GM23248 (cell line): ENCODE measurements around the gene HRH1. TPM values are rescaled to one million over a fixed set of nuclear protein-coding genes. Genes with fewer than 3 reads are reported as not detected.

ENCODE experiments used
- DNase-seq: peaks from one replicate; pipeline ENCODE4 v3.0.0-alpha.2; 2015
- H2AFZ ChIP-seq: fragments of 200-600 bp; sonication (generic); 2 replicates; pipeline ENCODE4 v1.6.1; 2016; ENCODE audit warnings: antibody characterized with exemption
- H3F3A ChIP-seq: fragments of 200-600 bp; sonication (generic); 2 replicates; pipeline ENCODE4 v1.6.1; 2016; ENCODE audit warnings: mild to moderate bottlenecking, antibody characterized with exemption, mixed run types; ENCODE audit not compliant: insufficient read depth
- H3K27ac ChIP-seq: fragments of 200-600 bp; sonication (generic); 2 replicates; pipeline ENCODE4 v1.5.1; 2016; ENCODE audit warnings: mild to moderate bottlenecking
- H3K27me3 ChIP-seq: fragments of 200-600 bp; sonication (generic); replicated peaks from 2 replicates; pipeline ENCODE4 v1.6.1; 2016; ENCODE audit warnings: mild to moderate bottlenecking; ENCODE audit not compliant: insufficient read depth
- H3K36me3 ChIP-seq: fragments of 200-600 bp; sonication (generic); 2 replicates; pipeline ENCODE4 v1.6.1; 2016; ENCODE audit warnings: low read depth, mild to moderate bottlenecking
- H3K4me1 ChIP-seq: fragments of 200-600 bp; sonication (generic); 2 replicates; pipeline ENCODE4 v1.6.1; 2016; ENCODE audit warnings: mild to moderate bottlenecking; ENCODE audit not compliant: insufficient read depth
- H3K4me2 ChIP-seq: fragments of 200-600 bp; sonication (generic); one replicate; pipeline ENCODE4 v1.6.1; 2016; ENCODE audit warnings: mild to moderate bottlenecking; ENCODE audit not compliant: unreplicated experiment
- H3K4me3 ChIP-seq: fragments of 200-600 bp; sonication (generic); 2 replicates; pipeline ENCODE4 v1.5.1; 2016; ENCODE audit warnings: mild to moderate bottlenecking
- H3K79me2 ChIP-seq: fragments of 200-600 bp; sonication (generic); 2 replicates; pipeline ENCODE4 v1.6.1; 2016; ENCODE audit warnings: mild to moderate bottlenecking; ENCODE audit not compliant: insufficient read depth
- H3K9ac ChIP-seq: fragments of 200-600 bp; sonication (generic); 2 replicates; pipeline ENCODE4 v1.6.1; 2016; ENCODE audit warnings: mild to moderate bottlenecking
- H3K9me2 ChIP-seq: fragments of 200-600 bp; sonication (generic); 2 replicates; pipeline ENCODE4 v1.6.1; 2016; ENCODE audit warnings: mixed run types, mild to moderate bottlenecking, moderate library complexity; ENCODE audit not compliant: insufficient read depth
- H3K9me3 ChIP-seq: fragments of 200-600 bp; sonication (generic); one replicate; pipeline ENCODE4 v1.6.1; 2017; ENCODE audit warnings: low read depth
- H4K20me1 ChIP-seq: fragments of 200-600 bp; sonication (generic); 2 replicates; pipeline ENCODE4 v1.6.0; 2016; ENCODE audit not compliant: insufficient read depth
- EZH2 ChIP-seq: fragments of 200-600 bp; sonication (generic); IDR thresholded peaks from 2 replicates; pipeline ENCODE4 v1.6.1; 2018; ENCODE audit warnings: antibody characterized with exemption, mild to moderate bottlenecking; ENCODE audit not compliant: insufficient read depth, poor library complexity, severe bottlenecking
- EZH2phosphoT487 ChIP-seq: fragments of 200-600 bp; sonication (generic); IDR thresholded peaks from 2 replicates; pipeline ENCODE4 v1.6.1; 2018; ENCODE audit warnings: antibody characterized with exemption, moderate library complexity, mild to moderate bottlenecking, low read depth; ENCODE audit not compliant: insufficient read depth
- WGBS, 2 experiments: methylation state at CpG; one replicate each; pipeline ENCODE4 v1.1.6; 2015 to 2017; ENCODE audit warnings: low lambda C conversion rate in 2 of 2, low coverage in 1 of 2; ENCODE audit errors: missing lambda C conversion rate in 2 of 2; 5-methylcytosine and 5-hydroxymethylcytosine counted together
- in situ Hi-C: fragments of 300-500 bp; cut with MboI; formaldehyde crosslinking; loops from 2 replicates; pipeline ENCODE4 v1.15.0; 2020
- polyA plus RNA-seq: library from polyadenylated mRNA; unstranded; fragments of >200 nt; fragmentation: Nextera tagmentation; extraction: Ambion mirVana; gene quantifications from 2 replicates; pipeline ENCODE4 v1.2.1, GENCODE V29; 2016
- total RNA-seq: library from RNA; depleted of rRNA; stranded (reverse); fragments of >200 nt; shearing (Covaris generic); gene quantifications from 2 replicates; pipeline ENCODE4 v1.2.3, GENCODE V29; 2014

The HRH1 gene
- total and polyA plus RNA-seq, 2 experiments from 2014 or later = 7.1 to 9.0 TPM

DNA sequence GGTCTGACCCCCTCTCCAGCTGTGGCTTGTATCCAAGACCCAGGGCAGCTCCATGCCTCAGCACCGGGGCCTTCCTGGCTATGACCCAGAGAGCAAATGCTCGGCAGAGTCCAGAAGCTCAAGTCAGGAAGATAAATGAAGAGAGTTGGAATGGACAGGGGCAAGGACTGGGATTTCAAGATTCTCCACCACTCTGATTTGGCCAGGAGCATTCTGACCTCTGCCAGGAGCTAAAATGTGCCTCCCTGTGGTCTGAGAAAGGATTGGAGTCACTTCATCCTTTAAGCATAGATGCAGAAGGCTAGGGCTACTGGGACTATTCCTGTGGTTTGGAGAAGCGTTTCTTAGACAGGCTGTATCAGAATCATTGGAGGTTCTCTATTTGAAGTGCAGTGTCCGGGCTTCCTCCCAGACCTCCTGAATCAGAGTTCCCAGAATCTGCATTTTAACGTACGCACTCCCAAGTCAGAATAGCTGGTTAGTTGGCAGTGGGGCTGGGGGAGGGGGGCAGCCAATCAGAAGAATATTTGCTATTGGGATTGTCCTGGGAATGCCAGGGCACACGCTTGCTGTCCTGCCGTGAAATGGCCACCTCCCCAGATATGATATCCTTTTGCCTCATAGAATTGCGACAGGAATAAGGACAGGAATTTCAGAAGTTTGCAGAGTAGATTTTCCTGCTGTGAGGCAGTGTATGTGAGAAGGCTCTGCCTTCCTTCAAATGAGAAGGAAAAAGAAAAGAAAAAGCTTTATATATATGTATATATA, 57.4 kb downstream of the HRH1 start:
- Histone ChIP-seq H3K27ac (peak overlapping the region; percentile 81), H3K27me3 (no peaks in the 10 kb centered on the region), H3K4me3 (peak overlapping the region; percentile 54), H3K9ac (peak overlapping the region; percentile 62), H3K36me3 (no peaks in the 10 kb centered on the region), H3K9me3 (no peaks in the 10 kb centered on the region), H3K4me2 (peak overlapping the region; percentile 72), H3F3A (peaks cover 31% of the 10 kb centered on the region), H3K4me1 (peaks cover 35% of the 10 kb centered on the region), H2AFZ (no peak overlapping the region), H3K9me2 (no peaks in the 10 kb centered on the region), H4K20me1 (no peaks in the 10 kb centered on the region), H3K79me2 (peaks cover 82% of the 10 kb centered on the region)
- peak; percentile 74 for DNase-seq
- TF ChIP-seq EZH2phosphoT487 (no peak), EZH2 (no peak)
- 16 to 18% methylated on average over 9 of the region's 9 CpGs for WGBS, 2 experiments
- in situ Hi-C loops = no loop called here

DNA sequence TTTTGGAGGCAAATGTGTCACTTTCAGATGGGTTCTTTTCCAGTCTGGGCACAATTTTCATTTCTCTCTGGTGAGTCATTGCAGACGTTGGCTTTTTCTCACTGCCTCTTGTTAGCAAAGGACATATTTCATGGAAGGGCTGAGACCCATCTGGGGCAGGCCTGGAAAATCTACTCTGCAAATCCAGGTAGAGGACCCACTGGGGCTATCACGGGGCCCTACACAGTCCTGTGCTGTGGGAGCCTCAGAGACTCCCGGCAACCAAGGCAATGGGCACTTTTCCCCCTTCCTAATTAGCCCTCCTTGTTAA, 58.0 kb downstream of the HRH1 start:
- H3K36me3 ChIP-seq = no peaks in the 10 kb centered on the region
- H3K4me3 ChIP-seq = peak overlapping the region; percentile 54; the same call in 1 of the 2 replicates
- H3K27me3 ChIP-seq = no peaks in the 10 kb centered on the region
- H3K79me2 ChIP-seq = peaks cover 82% of the 10 kb centered on the region
- TF ChIP-seq EZH2 (no peak), EZH2phosphoT487 (no peak)
- peak overlapping the region; percentile 81 for H3K27ac ChIP-seq
- WGBS, 2 experiments = 12% methylated on average over 3 of the region's 3 CpGs
- H4K20me1 ChIP-seq = no peaks in the 10 kb centered on the region
- peak overlapping the region; percentile 62 for H3K9ac ChIP-seq
- no peak overlapping the region for H2AFZ ChIP-seq
- DNase-seq = peak; percentile 81
- H3K4me1 ChIP-seq = peaks cover 35% of the 10 kb centered on the region
- no peaks in the 10 kb centered on the region for H3K9me3 ChIP-seq
- in situ Hi-C loops = no loop called here
- H3K4me2 ChIP-seq = peak overlapping the region; percentile 72
- H3K9me2 ChIP-seq = no peaks in the 10 kb centered on the region
- peaks cover 31% of the 10 kb centered on the region for H3F3A ChIP-seq

DNA sequence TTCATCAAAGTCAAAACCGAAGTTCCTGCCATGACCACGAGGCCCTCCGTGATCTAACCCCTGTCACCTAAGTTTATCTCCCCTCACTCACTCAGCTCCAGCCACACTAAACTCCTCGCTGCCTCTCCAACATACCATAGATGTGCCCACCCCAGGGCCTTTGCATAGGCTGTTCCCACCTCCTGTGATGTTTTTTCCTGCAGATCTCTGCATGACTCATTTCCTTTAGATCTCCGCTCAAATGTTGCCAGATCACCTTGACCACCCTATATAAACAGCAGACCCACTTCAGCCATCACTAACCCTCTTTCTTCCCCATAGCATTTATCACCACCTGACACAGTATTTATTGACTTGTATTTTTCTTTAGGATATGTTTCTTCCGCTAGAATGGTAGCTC, 58.5 kb downstream of the HRH1 start:
- Histone ChIP-seq H3K27ac (peak overlapping the region; percentile 81), H3K9me2 (no peaks in the 10 kb centered on the region), H3K4me3 (no peak overlapping the region), H3K9me3 (no peaks in the 10 kb centered on the region), H2AFZ (no peak overlapping the region), H3F3A (peaks cover 27% of the 10 kb centered on the region), H3K36me3 (no peaks in the 10 kb centered on the region), H4K20me1 (no peaks in the 10 kb centered on the region), H3K4me1 (peaks cover 32% of the 10 kb centered on the region), H3K4me2 (no peak overlapping the region), H3K9ac (no peak overlapping the region), H3K79me2 (peaks cover 82% of the 10 kb centered on the region), H3K27me3 (no peaks in the 10 kb centered on the region)
- DNase-seq = no peak
- WGBS, 2 experiments = 84 to 86% methylated on average over 6 of the region's 6 CpGs
- in situ Hi-C loops = no loop called here
- TF ChIP-seq EZH2 = no peak
- no peak for TF ChIP-seq EZH2phosphoT487

DNA sequence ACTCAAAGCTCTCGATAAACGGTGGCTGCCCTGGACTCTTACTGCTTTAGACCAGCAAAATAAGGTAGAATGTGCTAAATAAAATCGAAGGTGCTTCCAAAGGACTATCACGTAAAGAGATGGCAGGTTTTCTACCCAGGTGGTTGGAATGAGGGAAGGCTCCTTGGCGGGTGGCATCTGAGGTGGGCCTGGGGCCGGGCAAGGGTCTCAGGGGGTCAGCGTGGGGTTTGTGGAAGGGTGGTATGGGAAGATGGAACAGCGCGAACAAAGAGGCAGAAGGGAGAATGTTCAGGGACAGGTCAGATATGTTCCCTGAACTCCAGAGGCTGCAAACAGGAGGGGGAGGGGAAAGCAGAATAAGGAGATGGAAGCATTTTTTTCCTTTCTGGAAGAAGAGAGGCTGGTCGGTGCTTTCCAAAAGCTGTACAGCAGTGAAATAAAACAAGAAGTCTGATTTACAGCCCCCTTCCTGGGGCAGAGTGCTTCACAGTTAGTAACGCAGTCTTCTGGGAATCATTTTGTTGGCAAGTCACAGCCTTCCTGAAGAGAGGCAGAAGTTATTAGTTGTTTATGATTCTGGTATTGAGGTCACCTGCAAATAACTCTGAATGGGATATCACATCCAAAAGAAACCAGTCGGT, 59.6 kb downstream of the HRH1 start:
- in situ Hi-C loops = no loop called here
- peaks cover 21% of the 10 kb centered on the region for H3K4me1 ChIP-seq
- no peak overlapping the region for H3K4me2 ChIP-seq
- H3K27ac ChIP-seq = no peak overlapping the region
- H3K9me3 ChIP-seq = no peaks in the 10 kb centered on the region
- no peak overlapping the region for H3K9ac ChIP-seq
- no peak for DNase-seq
- 73 to 74% methylated on average over 12 of the region's 12 CpGs for WGBS, 2 experiments
- H4K20me1 ChIP-seq = no peaks in the 10 kb centered on the region
- H3K79me2 ChIP-seq = peaks cover 87% of the 10 kb centered on the region
- H3K36me3 ChIP-seq = no peaks in the 10 kb centered on the region
- H3K4me3 ChIP-seq = no peak overlapping the region
- peaks cover 19% of the 10 kb centered on the region for H3F3A ChIP-seq
- no peaks in the 10 kb centered on the region for H3K27me3 ChIP-seq
- TF ChIP-seq EZH2 = no peak
- TF ChIP-seq EZH2phosphoT487 = no peak
- H3K9me2 ChIP-seq = no peaks in the 10 kb centered on the region
- H2AFZ ChIP-seq = no peak overlapping the region
